ENCODE results near the gene CYP4V2.

Gene CYP4V2

GRCh38 chr4:186204103-186204559, 12.8 kb downstream of the CYP4V2 start:
- no peak for TF ChIP-seq TEAD4 (IDR thresholded peaks at IDR 0.05)
- no peak for TF ChIP-seq REST (IDR thresholded peaks at IDR 0.05; ENCODE audit: low read depth)
- TF ChIP-seq EP300 (IDR thresholded peaks at IDR 0.05; ENCODE audit: borderline replicate concordance): no peak

GRCh38 chr4:186204686-186205085, 13.3 kb downstream of the CYP4V2 start:
- no peak for TF ChIP-seq ZBTB7A (IDR thresholded peaks at IDR 0.05; ENCODE audit: low read depth)
- TF ChIP-seq REST (IDR thresholded peaks at IDR 0.05; ENCODE audit: low read depth): no peak
- no peak for TF ChIP-seq NFIC (IDR thresholded peaks at IDR 0.05)
- no peak for TF ChIP-seq CEBPB (IDR thresholded peaks at IDR 0.05)
- TF ChIP-seq YY1 (IDR thresholded peaks at IDR 0.05; ENCODE audit: low read depth): no peak
- no peak for TF ChIP-seq TCF12 (IDR thresholded peaks at IDR 0.05; ENCODE audit: low read depth)
- no peak for TF ChIP-seq TAF1 (IDR thresholded peaks at IDR 0.05; ENCODE audit: low read depth)
- no peak for TF ChIP-seq EGR1 (IDR thresholded peaks at IDR 0.05)
- TF ChIP-seq USF1 (IDR thresholded peaks at IDR 0.05): no peak
- TF ChIP-seq MAX (IDR thresholded peaks at IDR 0.05): no peak
- TF ChIP-seq FOXM1 (IDR thresholded peaks at IDR 0.05; ENCODE audit: borderline replicate concordance, low read depth): no peak
- no peak for TF ChIP-seq TEAD4 (IDR thresholded peaks at IDR 0.05)
- no peak for TF ChIP-seq CREB1 (IDR thresholded peaks at IDR 0.05; ENCODE audit: low read depth)
- TF ChIP-seq EP300 (IDR thresholded peaks at IDR 0.05; ENCODE audit: borderline replicate concordance): no peak
- no peak for TF ChIP-seq RAD21 (IDR thresholded peaks at IDR 0.05; ENCODE audit: low read depth)

- TF ChIP-seq YY1 (IDR thresholded peaks at IDR 0.05; ENCODE audit: low read depth) (no peak), TEAD4 (IDR thresholded peaks at IDR 0.05) (no peak), CEBPB (IDR thresholded peaks at IDR 0.05) (no peak), TAF1 (IDR thresholded peaks at IDR 0.05; ENCODE audit: low read depth) (no peak), MAX (IDR thresholded peaks at IDR 0.05) (no peak), EGR1 (IDR thresholded peaks at IDR 0.05) (no peak), EP300 (IDR thresholded peaks at IDR 0.05; ENCODE audit: borderline replicate concordance) (no peak)
Measured at GRCh38 chr4:186205156-186205555, 13.8 kb downstream of the CYP4V2 start.

GRCh38 chr4:186216465-186217024, 25.2 kb downstream of the CYP4V2 start:
- TF ChIP-seq CREB1 (IDR thresholded peaks at IDR 0.05; ENCODE audit: low read depth) (no peak), NFIC (IDR thresholded peaks at IDR 0.05) (peak; percentile 55; the same call in 1 of the 2 replicates)

GRCh38 chr4:186217733-186218293, 26.4 kb downstream of the CYP4V2 start:
- TF ChIP-seq REST (IDR thresholded peaks at IDR 0.05; ENCODE audit: low read depth): no peak
- no peak for TF ChIP-seq CREB1 (IDR thresholded peaks at IDR 0.05; ENCODE audit: low read depth)
- no peak for TF ChIP-seq TCF12 (IDR thresholded peaks at IDR 0.05; ENCODE audit: low read depth)
- TF ChIP-seq RAD21 (IDR thresholded peaks at IDR 0.05; ENCODE audit: low read depth): no peak
- no peak for TF ChIP-seq CEBPB (IDR thresholded peaks at IDR 0.05)
- no peak for TF ChIP-seq EP300 (IDR thresholded peaks at IDR 0.05; ENCODE audit: borderline replicate concordance)
- no peak for TF ChIP-seq EGR1 (IDR thresholded peaks at IDR 0.05)
- TF ChIP-seq MAX (IDR thresholded peaks at IDR 0.05): no peak
- no peak for TF ChIP-seq YY1 (IDR thresholded peaks at IDR 0.05; ENCODE audit: low read depth)
- no peak for TF ChIP-seq USF1 (IDR thresholded peaks at IDR 0.05)
- TF ChIP-seq ZBTB7A (IDR thresholded peaks at IDR 0.05; ENCODE audit: low read depth): no peak
- no peak for TF ChIP-seq TAF1 (IDR thresholded peaks at IDR 0.05; ENCODE audit: low read depth)
- no peak for TF ChIP-seq TEAD4 (IDR thresholded peaks at IDR 0.05)
- TF ChIP-seq FOXM1 (IDR thresholded peaks at IDR 0.05; ENCODE audit: borderline replicate concordance, low read depth): no peak
- TF ChIP-seq NFIC (IDR thresholded peaks at IDR 0.05): no peak

Measured in Ishikawa (cell line).